NCI-H526 (cell line): ENCODE data around the gene ERMAP.
"Not testable (repeated sequence)": the region's sequence is repeated elsewhere in the genome, so short reads cannot be mapped to it uniquely, and the experiment has no call there.

ENCODE experiments used
- DNase-seq, 2 experiments: peaks; one replicate each; lab custom pipeline; 2025; lab: John Stamatoyannopoulos, UW

ERMAP gene

DNA sequence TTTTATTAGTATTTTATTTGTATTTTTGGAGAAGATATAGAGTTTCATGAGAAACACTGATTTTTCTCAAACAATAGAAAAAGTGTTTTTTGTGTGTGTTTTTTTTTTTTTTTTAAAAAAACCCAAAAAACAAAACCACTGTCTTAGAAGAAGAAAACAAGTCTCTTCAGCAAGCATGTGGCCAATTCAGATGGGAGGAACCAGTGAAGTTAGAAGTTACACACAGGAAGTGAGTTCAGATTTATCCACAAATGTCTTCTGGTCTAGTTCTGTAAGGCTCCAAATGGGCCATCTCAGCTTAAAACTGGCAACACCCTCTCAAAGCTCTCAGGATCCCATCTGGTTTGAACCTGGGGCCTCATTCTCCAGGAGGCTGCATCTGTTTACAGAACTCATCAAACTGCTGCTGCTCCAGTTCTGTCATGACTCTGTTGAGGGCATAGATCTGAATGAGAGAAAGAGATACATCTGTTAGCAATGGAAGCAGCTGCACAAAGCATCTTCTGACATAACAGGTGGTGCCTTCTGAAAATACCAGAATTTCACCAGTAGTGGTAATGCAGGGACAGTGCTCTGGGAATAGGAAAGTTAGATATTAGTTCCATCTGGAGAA is 9.8 kb upstream of the ERMAP start:
- no peak for DNase-seq

GRCh38 chr1:42814815-42815214 is 2.1 kb upstream of the ERMAP start:
- DNase-seq: not testable (repeated sequence)

- peak in 1 of 2 experiments; percentile 80 for DNase-seq
Observed at GRCh38 chr1:42815941-42816584, 859 bp upstream of the ERMAP start.

- DNase-seq: no peak
Observed at GRCh38 chr1:42817440-42817767, 482 bp downstream of the ERMAP start.

GRCh38 chr1:42817976-42818375 is 1.1 kb downstream of the ERMAP start:
- no peak for DNase-seq

DNA sequence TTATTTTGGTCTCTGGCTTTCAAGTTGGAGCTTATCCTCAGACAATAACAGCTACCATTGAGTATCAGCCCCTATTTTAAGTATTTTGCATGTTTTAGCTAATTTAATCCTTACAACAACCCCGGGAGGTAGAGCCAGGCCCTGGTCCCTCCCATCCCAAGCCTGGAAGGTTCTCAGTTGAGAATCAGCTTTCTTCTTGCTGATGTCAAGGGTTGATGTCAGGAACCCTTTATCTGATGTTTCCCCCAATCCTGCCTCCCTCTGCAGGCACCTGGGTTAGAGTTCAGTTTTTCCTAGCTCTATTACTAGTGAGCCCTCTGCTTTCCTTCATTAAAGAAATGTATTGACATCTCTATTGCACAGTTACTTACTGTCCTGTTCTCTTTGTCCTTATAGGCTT is 3.9 kb downstream of the ERMAP start:
- DNase-seq: no peak

DNA sequence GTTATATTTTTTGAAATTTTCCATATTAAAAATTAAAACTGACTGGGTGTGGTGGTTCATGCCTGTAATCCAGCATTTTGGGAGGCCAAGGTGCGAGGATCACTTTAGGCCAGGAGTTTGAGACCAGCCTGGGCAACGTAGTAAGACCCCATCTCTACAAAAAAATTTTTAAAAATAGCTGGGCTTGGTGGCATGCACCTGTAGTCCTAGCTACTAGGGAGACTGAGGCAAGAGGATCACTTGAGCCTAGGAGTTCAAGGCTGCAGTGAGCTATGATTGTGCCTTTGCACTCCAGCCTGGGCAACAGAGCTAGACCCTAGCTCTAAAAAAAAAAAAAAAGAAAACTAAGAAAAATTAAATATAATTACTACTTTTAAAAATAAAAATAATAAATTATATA is 4.8 kb downstream of the ERMAP start:
- DNase-seq: no peak

DNA sequence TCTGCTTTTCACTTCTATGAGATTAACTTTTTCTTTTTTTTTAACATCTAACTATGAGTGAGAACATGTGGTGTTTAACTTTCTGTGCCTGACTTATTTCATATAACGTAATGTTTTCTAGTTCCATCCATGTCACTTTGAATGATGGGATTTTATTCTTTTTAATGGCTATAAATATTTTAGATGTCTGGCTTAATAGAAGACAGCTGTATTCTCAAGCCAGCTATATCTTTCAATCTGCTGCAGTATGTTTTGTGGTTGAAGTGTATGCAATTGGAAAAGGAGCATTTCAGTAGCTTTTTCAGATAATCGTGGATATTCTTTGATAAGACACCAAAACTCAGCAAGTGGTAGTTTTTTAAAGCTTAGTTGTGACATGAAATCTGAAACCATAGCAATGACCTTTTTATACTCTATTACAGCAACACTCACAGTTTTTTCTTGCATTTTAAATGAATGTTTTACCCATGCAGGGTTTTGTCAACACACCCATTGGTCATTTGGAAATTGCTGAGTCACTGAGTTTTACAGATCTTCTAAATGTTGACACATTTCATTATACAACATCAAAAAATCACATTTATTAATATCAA is 6.0 kb downstream of the ERMAP start:
- DNase-seq: no peak

DNA sequence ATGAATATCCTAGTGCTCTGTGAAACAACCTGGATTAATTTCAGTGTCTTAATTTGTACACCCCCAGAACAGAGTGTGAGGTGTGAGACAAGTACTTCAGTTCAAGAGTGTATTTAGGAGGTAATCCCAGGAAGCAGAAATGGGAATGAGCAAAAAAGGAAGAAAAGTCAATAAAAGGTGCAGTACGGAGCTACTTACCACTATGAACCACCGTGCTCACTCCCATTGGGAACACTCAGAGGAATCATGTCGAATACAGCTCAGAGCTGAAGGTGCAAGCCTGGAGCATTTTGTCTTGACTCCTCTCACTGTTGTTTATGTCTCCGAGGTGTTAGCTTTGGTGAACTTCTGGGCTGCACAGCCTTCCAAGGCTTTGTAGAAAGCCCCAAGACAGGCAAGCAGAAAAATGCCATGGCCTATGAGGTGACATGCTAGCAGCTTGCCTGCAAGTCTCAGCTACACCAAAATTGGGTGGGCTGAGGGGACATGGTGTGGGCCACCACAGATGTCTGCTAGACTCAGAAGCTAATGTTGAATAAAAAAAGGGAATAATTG is 7.6 kb downstream of the ERMAP start:
- DNase-seq: no peak

GRCh38 chr1:42825036-42825851 is 8.3 kb downstream of the ERMAP start:
- DNase-seq: no peak

DNA sequence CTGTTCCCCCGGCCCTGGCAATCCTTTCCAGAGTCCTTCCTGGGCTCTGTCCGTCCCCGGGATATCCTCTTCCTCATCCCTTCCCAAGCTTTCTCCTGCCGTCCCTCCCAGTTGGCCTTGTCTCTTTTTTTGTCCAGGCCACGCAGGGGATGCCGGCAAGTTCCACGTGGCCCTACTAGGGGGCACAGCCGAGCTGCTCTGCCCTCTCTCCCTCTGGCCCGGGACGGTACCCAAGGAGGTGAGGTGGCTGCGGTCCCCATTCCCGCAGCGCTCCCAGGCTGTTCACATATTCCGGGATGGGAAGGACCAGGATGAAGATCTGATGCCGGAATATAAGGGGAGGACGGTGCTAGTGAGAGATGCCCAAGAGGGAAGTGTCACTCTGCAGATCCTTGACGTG is 13.7 kb downstream of the ERMAP start:
- DNase-seq: no peak

DNA sequence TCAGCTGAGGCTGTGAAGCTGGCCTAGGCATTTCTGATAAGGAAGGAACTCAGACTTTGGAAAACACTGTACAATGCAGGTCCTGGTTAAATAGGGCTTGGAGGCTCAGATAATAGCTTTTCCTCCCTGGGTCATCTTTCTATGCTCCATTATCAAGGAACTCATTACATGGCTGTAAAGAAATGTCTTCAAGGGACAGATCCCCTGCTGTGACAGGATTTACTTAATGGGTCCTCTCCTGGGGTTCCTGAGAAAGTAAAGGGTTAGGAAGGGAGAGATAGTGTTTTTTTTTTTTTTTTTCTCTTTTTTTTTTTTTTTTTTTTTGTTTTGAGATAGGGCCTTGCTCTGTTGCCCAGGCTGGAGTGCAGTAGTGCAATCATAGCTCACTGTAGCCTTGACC is 14.4 kb downstream of the ERMAP start:
- DNase-seq: no peak

GRCh38 chr1:42832641-42833240 is 15.8 kb downstream of the ERMAP start:
- no peak for DNase-seq

DNA sequence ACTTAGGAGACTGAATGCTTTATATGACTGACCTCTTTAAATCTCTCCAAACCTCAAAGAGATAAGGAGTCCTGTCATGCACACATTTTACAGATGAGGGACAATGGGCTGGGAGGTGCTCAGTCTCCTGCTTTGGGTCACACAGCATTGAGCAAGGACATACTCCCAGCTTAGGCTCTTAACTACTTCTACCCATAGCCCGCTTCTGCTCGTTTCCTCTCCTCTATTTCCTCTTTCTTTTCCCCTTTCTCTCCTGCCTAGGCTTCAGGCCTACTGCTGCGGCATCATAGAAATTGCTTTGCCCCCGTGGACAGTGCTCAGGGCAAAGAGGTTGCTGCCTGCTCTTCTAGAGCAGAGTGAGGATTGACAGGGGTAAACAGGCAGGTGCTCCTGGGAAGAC is 17.1 kb downstream of the ERMAP start:
- no peak for DNase-seq

DNA sequence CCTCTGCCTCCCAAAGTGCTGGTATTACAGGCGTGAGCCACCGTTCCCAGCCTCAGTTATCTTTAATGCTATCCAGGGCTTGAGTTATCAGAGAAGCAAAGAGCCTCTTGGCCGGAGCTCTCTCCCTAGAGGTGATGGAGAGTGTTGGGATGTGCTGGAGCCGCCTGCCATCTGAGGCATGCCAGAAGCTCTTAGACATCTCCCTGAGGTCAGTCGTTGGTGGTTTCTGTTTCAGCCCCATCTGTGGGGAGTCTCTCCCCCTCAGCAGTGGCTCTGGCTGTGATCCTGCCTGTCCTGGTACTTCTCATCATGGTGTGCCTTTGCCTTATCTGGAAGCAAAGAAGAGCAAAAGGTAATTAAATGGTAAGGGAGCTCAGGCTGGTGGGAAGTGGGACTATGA is 17.9 kb downstream of the ERMAP start:
- no peak for DNase-seq

- no peak for DNase-seq
Observed at GRCh38 chr1:42835422-42835821, 18.5 kb downstream of the ERMAP start.

GRCh38 chr1:42837709-42838108 is 20.8 kb downstream of the ERMAP start:
- no peak for DNase-seq

DNA sequence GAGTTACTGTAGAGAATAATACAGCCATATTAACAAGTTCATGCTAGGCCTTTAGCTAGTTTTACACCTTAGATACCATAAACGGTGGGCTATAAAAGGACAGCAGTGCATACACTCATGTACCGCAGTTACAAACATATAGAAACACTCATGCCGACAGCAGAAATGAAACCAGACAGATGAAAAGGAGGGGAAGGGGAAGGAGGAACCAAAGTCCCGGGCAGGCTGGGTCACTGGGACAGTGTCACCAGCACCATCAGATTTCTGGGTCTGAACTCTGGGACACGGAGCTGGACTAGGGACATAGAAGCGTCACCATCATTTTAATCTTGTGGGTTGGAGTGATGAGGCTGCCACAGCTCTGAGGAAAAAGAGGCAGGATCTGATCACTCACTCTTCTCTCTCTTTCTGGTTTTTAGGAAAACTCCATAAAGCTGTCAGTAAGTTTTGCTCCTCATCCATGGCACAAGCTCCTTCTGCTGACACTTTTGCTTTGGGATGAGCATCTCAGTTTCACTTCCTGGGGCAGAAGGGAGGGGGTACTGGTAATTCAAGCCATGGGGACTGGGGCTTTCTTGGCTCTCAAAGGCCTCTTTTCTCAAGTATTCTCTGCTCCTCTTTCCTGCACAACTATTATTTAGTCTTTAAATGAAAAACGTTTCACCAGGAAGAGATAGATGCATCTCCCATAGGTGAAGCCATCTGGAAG is 21.7 kb downstream of the ERMAP start:
- DNase-seq: no peak

- no peak for DNase-seq
Observed at GRCh38 chr1:42841010-42841409, 24.1 kb downstream of the ERMAP start.

- DNase-seq: no peak
Observed at GRCh38 chr1:42841440-42842147, 24.7 kb downstream of the ERMAP start.

GRCh38 chr1:42844592-42845140 is 27.7 kb downstream of the ERMAP start:
- no peak for DNase-seq
